T-helper 1 cell treated with Interleukin-12 subunit alpha and Interleukin-12 subunit beta and Interleukin-4 antibody, amounts not matched to agents 30 μg/mL and 1 μg/mL, for 36 hours (primary cell): ENCODE data around the gene FOS.
"Not testable (repeated sequence)": the region's sequence is repeated elsewhere in the genome, so short reads cannot be mapped to it uniquely, and the experiment has no call there.

Source experiments
- H3K27ac Mint-ChIP-seq: one replicate; pipeline ENCODE4 v1.8.0; 2021; ENCODE audit warnings: mild to moderate bottlenecking, mixed read lengths
- H3K27me3 Mint-ChIP-seq: one replicate; pipeline ENCODE4 v1.8.0; 2021; ENCODE audit warnings: low read depth, mixed read lengths
- H3K36me3 Mint-ChIP-seq: one replicate; pipeline ENCODE4 v1.8.0; 2021; ENCODE audit warnings: low read depth, mixed read lengths
- H3K4me1 Mint-ChIP-seq: one replicate; pipeline ENCODE4 v1.8.0; 2021; ENCODE audit warnings: low read depth, mixed read lengths
- H3K4me3 Mint-ChIP-seq: one replicate; pipeline ENCODE4 v1.8.0; 2021; ENCODE audit warnings: mild to moderate bottlenecking, moderate library complexity, mixed read lengths
- H3K9me3 Mint-ChIP-seq: one replicate; pipeline ENCODE4 v1.8.0; 2021; ENCODE audit warnings: mixed read lengths

Gene FOS

DNA sequence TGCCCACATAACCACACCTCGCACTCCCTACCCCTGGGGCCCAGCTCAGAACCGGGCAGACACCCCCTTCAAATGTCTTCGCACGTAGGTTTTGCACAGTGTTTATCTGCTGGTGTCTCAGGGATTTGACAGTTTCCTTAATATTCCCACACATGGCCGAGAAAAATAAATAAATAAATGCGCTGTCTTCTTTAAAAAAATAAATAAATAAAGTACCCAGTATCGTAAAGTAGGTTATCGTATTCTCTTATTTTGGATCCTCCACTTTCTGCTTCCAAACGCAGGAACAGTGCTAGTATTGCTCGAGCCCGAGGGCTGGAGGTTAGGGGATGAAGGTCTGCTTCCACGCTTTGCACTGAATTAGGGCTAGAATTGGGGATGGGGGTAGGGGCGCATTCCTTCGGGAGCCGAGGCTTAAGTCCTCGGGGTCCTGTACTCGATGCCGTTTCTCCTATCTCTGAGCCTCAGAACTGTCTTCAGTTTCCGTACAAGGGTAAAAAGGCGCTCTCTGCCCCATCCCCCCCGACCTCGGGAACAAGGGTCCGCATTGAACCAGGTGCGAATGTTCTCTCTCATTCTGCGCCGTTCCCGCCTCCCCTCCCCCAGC is 710 bp upstream of the FOS start:
- Mint-ChIP-seq H3K4me1 (peaks cover 35% of the 10 kb centered on the region), H3K9me3 (no peaks in the 10 kb centered on the region), H3K27ac (peak overlapping the region; percentile 96), H3K27me3 (peaks cover 81% of the 10 kb centered on the region), H3K36me3 (peaks cover 13% of the 10 kb centered on the region), H3K4me3 (peak overlapping the region; percentile 78)

GRCh38 chr14:75279153-75279762 is 630 bp downstream of the FOS start:
- H3K9me3 Mint-ChIP-seq, result no peaks in the 10 kb centered on the region
- peaks cover 13% of the 10 kb centered on the region for H3K36me3 Mint-ChIP-seq
- H3K27me3 Mint-ChIP-seq, result peaks cover 81% of the 10 kb centered on the region
- H3K4me1 Mint-ChIP-seq, result peaks cover 39% of the 10 kb centered on the region
- peak overlapping the region; percentile 96 for H3K27ac Mint-ChIP-seq
- H3K4me3 Mint-ChIP-seq, result peak overlapping the region; percentile 90

DNA sequence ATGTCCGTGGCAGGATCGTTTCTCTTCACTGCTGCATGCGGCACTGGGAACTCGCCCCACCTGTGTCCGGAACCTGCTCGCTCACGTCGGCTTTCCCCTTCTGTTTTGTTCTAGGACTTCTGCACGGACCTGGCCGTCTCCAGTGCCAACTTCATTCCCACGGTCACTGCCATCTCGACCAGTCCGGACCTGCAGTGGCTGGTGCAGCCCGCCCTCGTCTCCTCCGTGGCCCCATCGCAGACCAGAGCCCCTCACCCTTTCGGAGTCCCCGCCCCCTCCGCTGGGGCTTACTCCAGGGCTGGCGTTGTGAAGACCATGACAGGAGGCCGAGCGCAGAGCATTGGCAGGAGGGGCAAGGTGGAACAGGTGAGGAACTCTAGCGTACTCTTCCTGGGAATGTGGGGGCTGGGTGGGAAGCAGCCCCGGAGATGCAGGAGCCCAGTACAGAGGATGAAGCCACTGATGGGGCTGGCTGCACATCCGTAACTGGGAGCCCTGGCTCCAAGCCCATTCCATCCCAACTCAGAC is 1.2 kb downstream of the FOS start:
- no peaks in the 10 kb centered on the region for H3K9me3 Mint-ChIP-seq
- peak overlapping the region; percentile 90 for H3K4me3 Mint-ChIP-seq
- no peak overlapping the region for H3K27ac Mint-ChIP-seq
- peaks cover 13% of the 10 kb centered on the region for H3K36me3 Mint-ChIP-seq
- H3K4me1 Mint-ChIP-seq, result peaks cover 38% of the 10 kb centered on the region
- peaks cover 75% of the 10 kb centered on the region for H3K27me3 Mint-ChIP-seq

DNA sequence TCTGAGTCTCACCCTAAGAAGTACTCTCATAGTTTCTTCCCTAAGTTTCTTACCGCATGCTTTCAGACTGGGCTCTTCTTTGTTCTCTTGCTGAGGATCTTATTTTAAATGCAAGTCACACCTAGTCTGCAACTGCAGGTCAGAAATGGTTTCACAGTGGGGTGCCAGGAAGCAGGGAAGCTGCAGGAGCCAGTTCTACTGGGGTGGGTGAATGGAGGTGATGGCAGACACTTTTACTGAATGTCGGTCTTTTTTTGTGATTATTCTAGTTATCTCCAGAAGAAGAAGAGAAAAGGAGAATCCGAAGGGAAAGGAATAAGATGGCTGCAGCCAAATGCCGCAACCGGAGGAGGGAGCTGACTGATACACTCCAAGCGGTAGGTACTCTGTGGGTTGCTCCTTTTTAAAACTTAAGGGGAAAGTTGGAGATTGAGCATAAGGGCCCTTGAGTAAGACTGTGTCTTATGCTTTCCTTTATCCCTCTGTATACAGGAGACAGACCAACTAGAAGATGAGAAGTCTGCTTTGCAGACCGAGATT is 1.7 kb downstream of the FOS start:
- H3K27me3 Mint-ChIP-seq, result peaks cover 73% of the 10 kb centered on the region
- H3K4me1 Mint-ChIP-seq, result peaks cover 32% of the 10 kb centered on the region
- peak overlapping the region; percentile 36 for H3K27ac Mint-ChIP-seq
- peak overlapping the region; percentile 90 for H3K4me3 Mint-ChIP-seq
- peaks cover 13% of the 10 kb centered on the region for H3K36me3 Mint-ChIP-seq
- H3K9me3 Mint-ChIP-seq, result no peaks in the 10 kb centered on the region

- H3K9me3 Mint-ChIP-seq, result no peaks in the 10 kb centered on the region
- peaks cover 32% of the 10 kb centered on the region for H3K4me1 Mint-ChIP-seq
- H3K4me3 Mint-ChIP-seq, result peak overlapping the region; percentile 39
- H3K27me3 Mint-ChIP-seq, result peaks cover 74% of the 10 kb centered on the region
- H3K27ac Mint-ChIP-seq, result no peak overlapping the region
- peaks cover 13% of the 10 kb centered on the region for H3K36me3 Mint-ChIP-seq
These were observed 2.4 kb downstream of the FOS start for GRCh38 chr14:75280831-75281653.

DNA sequence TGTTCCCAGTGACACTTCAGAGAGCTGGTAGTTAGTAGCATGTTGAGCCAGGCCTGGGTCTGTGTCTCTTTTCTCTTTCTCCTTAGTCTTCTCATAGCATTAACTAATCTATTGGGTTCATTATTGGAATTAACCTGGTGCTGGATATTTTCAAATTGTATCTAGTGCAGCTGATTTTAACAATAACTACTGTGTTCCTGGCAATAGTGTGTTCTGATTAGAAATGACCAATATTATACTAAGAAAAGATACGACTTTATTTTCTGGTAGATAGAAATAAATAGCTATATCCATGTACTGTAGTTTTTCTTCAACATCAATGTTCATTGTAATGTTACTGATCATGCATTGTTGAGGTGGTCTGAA is 3.0 kb downstream of the FOS start:
- peaks cover 34% of the 10 kb centered on the region for H3K4me1 Mint-ChIP-seq
- H3K27ac Mint-ChIP-seq, result no peak overlapping the region
- H3K36me3 Mint-ChIP-seq, result peaks cover 13% of the 10 kb centered on the region
- no peaks in the 10 kb centered on the region for H3K9me3 Mint-ChIP-seq
- no peak overlapping the region for H3K4me3 Mint-ChIP-seq
- peaks cover 74% of the 10 kb centered on the region for H3K27me3 Mint-ChIP-seq

GRCh38 chr14:75282170-75282554 is 3.5 kb downstream of the FOS start:
- Mint-ChIP-seq H3K4me1 (peaks cover 32% of the 10 kb centered on the region), H3K27ac (no peak overlapping the region), H3K4me3 (no peak overlapping the region), H3K36me3 (peaks cover 11% of the 10 kb centered on the region), H3K27me3 (peaks cover 76% of the 10 kb centered on the region), H3K9me3 (no peaks in the 10 kb centered on the region)

- not testable (repeated sequence) for H3K9me3 Mint-ChIP-seq, H3K4me3 Mint-ChIP-seq, H3K27ac Mint-ChIP-seq
- H3K27me3 Mint-ChIP-seq, result peaks cover 78% of the 10 kb centered on the region
- H3K36me3 Mint-ChIP-seq, result peaks cover 11% of the 10 kb centered on the region
- peaks cover 32% of the 10 kb centered on the region for H3K4me1 Mint-ChIP-seq
These were observed 4.0 kb downstream of the FOS start for GRCh38 chr14:75282555-75283161.

- Mint-ChIP-seq H3K4me1 (peaks cover 27% of the 10 kb centered on the region), H3K4me3 (no peak overlapping the region), H3K36me3 (peaks cover 11% of the 10 kb centered on the region), H3K9me3 (no peaks in the 10 kb centered on the region), H3K27me3 (peaks cover 74% of the 10 kb centered on the region), H3K27ac (no peak overlapping the region)
These were observed 4.7 kb downstream of the FOS start for GRCh38 chr14:75283162-75283832.

DNA sequence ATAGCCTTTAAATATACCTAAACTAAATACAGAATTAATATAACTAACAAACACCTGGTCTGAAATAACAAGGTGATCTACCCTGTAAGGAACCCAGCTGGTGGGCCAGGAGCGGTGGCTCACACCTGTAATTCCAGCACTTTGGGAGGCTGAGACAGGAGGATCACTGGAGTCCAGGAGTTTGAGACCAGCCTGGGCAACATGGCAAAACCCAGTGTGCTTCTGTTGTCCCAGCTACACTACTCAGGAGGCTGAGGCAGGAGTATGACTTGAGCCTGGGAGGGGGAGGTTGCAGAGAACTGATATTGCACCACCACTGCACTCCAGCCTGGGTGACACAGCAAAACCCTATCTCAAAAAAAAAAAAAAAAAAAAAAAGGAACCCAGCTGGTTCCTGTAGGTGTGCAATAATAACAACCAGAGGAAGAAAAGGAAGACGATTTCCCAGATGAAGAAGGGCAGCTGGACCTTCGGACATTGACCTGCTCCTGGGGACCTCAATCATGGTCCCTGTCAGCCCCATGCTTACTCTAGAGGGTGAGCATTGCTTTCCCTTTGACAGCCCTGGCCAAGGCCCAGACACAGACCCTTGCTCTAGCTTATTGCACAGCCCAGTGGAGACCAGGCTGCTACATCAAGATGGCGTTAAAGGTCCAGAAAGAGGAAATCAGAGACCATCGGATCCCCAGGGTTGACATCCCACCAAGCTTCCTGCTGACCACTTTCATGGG is 5.4 kb downstream of the FOS start:
- peaks cover 24% of the 10 kb centered on the region for H3K4me1 Mint-ChIP-seq
- H3K36me3 Mint-ChIP-seq, result peaks cover 11% of the 10 kb centered on the region
- H3K27me3 Mint-ChIP-seq, result peaks cover 77% of the 10 kb centered on the region
- H3K27ac Mint-ChIP-seq, result no peak overlapping the region
- no peaks in the 10 kb centered on the region for H3K9me3 Mint-ChIP-seq
- no peak overlapping the region for H3K4me3 Mint-ChIP-seq

- Mint-ChIP-seq H3K9me3 (no peaks in the 10 kb centered on the region), H3K27ac (no peak overlapping the region), H3K36me3 (peaks cover 9% of the 10 kb centered on the region), H3K4me3 (no peak overlapping the region), H3K27me3 (peaks cover 76% of the 10 kb centered on the region), H3K4me1 (peaks cover 12% of the 10 kb centered on the region)
These were observed 6.7 kb downstream of the FOS start for GRCh38 chr14:75285331-75285730.

GRCh38 chr14:75286313-75286712 is 7.7 kb downstream of the FOS start:
- peaks cover 75% of the 10 kb centered on the region for H3K27me3 Mint-ChIP-seq
- H3K4me1 Mint-ChIP-seq, result peaks cover 9% of the 10 kb centered on the region
- no peak overlapping the region for H3K27ac Mint-ChIP-seq
- H3K36me3 Mint-ChIP-seq, result peaks cover 2% of the 10 kb centered on the region
- no peaks in the 10 kb centered on the region for H3K9me3 Mint-ChIP-seq
- H3K4me3 Mint-ChIP-seq, result no peak overlapping the region

GRCh38 chr14:75289840-75290388 is 11.3 kb downstream of the FOS start:
- peaks cover 50% of the 10 kb centered on the region for H3K27me3 Mint-ChIP-seq
- H3K36me3 Mint-ChIP-seq, result no peaks in the 10 kb centered on the region
- no peak overlapping the region for H3K27ac Mint-ChIP-seq
- no peaks in the 10 kb centered on the region for H3K9me3 Mint-ChIP-seq
- H3K4me3 Mint-ChIP-seq, result no peak overlapping the region
- H3K4me1 Mint-ChIP-seq, result peaks cover 10% of the 10 kb centered on the region
